Testis (tissue), 3 donors: ENCODE measurements around the gene IRAK4. TPM values are rescaled to one million over a fixed set of nuclear protein-coding genes. Genes with fewer than 3 reads are reported as not detected.

Source experiments
- DNase-seq: peaks from one replicate; pipeline ENCODE4 v3.0.0-alpha.2; 2019
- H3K27ac ChIP-seq, 2 donors: fragments of 200-600 bp; sonication (generic); one replicate each; pipeline ENCODE4 v1.5.1; 2019
- H3K27me3 ChIP-seq: fragments of 200-600 bp; sonication (generic); one replicate; pipeline ENCODE4 v1.5.1; 2019
- H3K36me3 ChIP-seq: fragments of 200-600 bp; sonication (generic); one replicate; pipeline ENCODE4 v1.5.1; 2017; ENCODE audit warnings: low read depth; ENCODE audit errors: missing control alignments
- H3K4me1 ChIP-seq: fragments of 200-600 bp; sonication (generic); one replicate; pipeline ENCODE4 v1.5.1; 2019
- H3K4me3 ChIP-seq, 2 donors: fragments of 200-600 bp; sonication (generic); one replicate each; pipeline ENCODE4 v1.5.1; 2017 to 2019
- H3K9me3 ChIP-seq: fragments of 200-600 bp; sonication (generic); one replicate; pipeline ENCODE4 v1.5.1; 2017
- POLR2A ChIP-seq: fragments of 450-650 bp; IDR thresholded peaks from one replicate; pipeline ENCODE4 v1.6.1; 2017; ENCODE audit warnings: antibody characterized with exemption, mild to moderate bottlenecking, moderate library complexity
- WGBS, 2 donors: methylation state at CpG; one replicate each; pipeline ENCODE4 v1.1.5; 2018; 5-methylcytosine and 5-hydroxymethylcytosine counted together
- intact Hi-C: fragments of 100-400 bp; cut with DNase I; formaldehyde crosslinking; loops from one replicate; pipeline ENCODE4 v1.15.1; 2023; ENCODE audit warnings: low total_unique reads
- polyA plus RNA-seq: library from polyadenylated mRNA; stranded (reverse); fragments of 350-450 nt; fragmentation: Illumina TruSeq; extraction: RNeasy Lipid Tissue Mini Kit (QIAGEN cat#74804); gene quantifications from one replicate; pipeline ENCODE4 v1.2.3, GENCODE V29; 2014; ENCODE audit warnings: low read depth, low replicate concordance; ENCODE audit not compliant: insufficient read depth
- total RNA-seq, 2 donors: library from RNA; depleted of rRNA; stranded (reverse); fragments of >200 nt; gene quantifications; one replicate each; pipeline ENCODE4 v1.2.3, GENCODE V29; 2016
- TF ChIP-seq, protein P1 (sequence below), 3 experiments: fragments of 450-650 bp in 2 of 3; fragments of 200-600 bp in 1 of 3; sonication (generic) in 1 of 3; IDR thresholded peaks; one replicate each; pipeline ENCODE4 v1.5.1; 2016 to 2019; ENCODE audit warnings: antibody characterized with exemption in 3 of 3, mild to moderate bottlenecking in 2 of 3, moderate library complexity in 1 of 3

The IRAK4 gene
- total and polyA plus RNA-seq, 3 donors from 2014 or later: 14.0 to 19.6 (median 16.4) TPM

DNA sequence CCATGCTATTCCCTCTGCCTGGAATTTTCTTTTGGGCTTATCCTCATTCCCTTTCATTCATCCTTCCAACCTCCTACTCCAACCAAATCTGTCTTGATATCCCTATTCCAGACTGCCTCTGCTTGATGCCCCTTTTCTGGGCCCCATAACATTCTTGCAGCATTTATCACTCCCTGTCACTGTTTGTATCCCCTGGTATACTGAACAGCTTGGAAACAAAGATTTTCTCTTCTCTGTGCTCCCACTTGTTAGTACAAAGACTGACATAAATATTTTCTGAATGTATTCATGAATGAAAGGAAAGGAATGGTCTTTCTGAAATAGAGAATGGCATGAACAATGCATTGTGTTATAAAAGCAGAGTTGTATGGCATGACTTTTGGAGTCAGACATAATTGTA lies 7.5 kb downstream of the IRAK4 start:
- no peaks in the 10 kb centered on the region for H3K4me1 ChIP-seq
- intact Hi-C loops: no loop called here
- H3K9me3 ChIP-seq: no peaks in the 10 kb centered on the region
- DNase-seq: no peak
- H3K27ac ChIP-seq: no peak overlapping the region
- TF ChIP-seq POLR2A: no peak
- TF ChIP-seq, protein P1, sequence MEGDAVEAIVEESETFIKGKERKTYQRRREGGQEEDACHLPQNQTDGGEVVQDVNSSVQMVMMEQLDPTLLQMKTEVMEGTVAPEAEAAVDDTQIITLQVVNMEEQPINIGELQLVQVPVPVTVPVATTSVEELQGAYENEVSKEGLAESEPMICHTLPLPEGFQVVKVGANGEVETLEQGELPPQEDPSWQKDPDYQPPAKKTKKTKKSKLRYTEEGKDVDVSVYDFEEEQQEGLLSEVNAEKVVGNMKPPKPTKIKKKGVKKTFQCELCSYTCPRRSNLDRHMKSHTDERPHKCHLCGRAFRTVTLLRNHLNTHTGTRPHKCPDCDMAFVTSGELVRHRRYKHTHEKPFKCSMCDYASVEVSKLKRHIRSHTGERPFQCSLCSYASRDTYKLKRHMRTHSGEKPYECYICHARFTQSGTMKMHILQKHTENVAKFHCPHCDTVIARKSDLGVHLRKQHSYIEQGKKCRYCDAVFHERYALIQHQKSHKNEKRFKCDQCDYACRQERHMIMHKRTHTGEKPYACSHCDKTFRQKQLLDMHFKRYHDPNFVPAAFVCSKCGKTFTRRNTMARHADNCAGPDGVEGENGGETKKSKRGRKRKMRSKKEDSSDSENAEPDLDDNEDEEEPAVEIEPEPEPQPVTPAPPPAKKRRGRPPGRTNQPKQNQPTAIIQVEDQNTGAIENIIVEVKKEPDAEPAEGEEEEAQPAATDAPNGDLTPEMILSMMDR (IDR thresholded peaks at IDR 0.05): no peak
- no peak overlapping the region for H3K4me3 ChIP-seq
- no peaks in the 10 kb centered on the region for H3K27me3 ChIP-seq
- H3K36me3 ChIP-seq: no peaks in the 10 kb centered on the region

DNA sequence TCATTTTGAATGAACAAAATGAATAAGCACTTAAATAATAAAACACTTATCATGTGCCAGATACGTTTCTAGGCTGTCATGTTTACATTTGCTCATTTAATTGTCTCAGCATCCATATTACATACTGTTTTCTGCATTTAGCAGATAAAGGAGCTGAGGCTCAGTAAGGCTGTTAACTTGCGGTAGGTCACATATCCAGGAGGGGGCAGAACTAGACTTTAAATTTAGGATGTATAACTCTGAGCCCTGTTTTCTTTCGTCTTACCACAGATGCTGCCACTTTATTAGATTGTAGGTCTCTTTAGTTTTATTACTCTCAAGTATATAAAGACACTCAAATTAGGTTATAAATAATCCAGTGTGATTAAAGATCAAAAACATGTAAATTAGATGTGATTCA lies 17.7 kb downstream of the IRAK4 start:
- TF ChIP-seq POLR2A: no peak
- TF ChIP-seq, protein P1 (IDR thresholded peaks at IDR 0.05): no peak
- intact Hi-C loops: no loop called here
- H3K27ac ChIP-seq: no peak overlapping the region
- no peaks in the 10 kb centered on the region for H3K36me3 ChIP-seq
- no peaks in the 10 kb centered on the region for H3K4me1 ChIP-seq
- WGBS, 2 donors: 49 to 51% methylated on average over 3 of the region's 3 CpGs
- no peak overlapping the region for H3K4me3 ChIP-seq
- no peaks in the 10 kb centered on the region for H3K9me3 ChIP-seq
- no peaks in the 10 kb centered on the region for H3K27me3 ChIP-seq
- DNase-seq: no peak

DNA sequence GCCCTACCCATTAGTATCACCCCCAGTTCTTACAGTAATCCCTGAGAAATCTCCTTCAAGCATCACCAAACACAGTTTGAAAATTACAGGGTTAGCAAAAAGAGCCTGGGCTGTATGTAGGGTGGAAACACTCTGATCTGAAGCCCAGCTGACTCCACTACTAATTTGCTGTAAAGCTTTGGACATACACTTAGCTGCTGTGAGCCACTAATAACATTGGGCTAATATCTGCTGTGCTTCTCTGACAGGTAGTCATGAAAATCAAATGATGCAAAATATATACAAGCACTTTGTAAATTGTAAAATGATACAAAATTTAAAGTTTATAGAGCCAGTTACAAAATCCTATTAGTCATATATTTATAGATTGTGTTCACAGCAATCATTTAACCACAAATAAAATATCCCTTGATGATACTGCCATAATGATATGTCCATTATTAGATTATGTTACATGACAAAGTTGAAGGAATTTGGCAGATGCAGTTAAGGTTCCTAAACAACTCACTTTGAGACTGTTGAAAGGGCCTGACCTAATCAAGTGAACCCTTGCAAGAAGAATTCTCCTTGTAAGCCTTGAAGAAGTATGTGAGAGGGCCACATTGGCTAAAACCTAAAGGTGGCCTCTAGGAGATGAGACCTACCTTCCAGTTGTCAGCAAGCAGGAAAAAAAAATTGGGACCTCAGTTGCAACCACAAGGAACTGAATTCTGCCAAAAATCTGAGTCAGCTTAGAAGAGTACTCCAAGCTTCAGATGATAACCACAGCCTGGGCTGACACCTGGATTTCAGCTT lies 28.3 kb downstream of the IRAK4 start:
- H3K9me3 ChIP-seq: no peaks in the 10 kb centered on the region
- intact Hi-C loops: no loop called here
- H3K4me3 ChIP-seq: no peak overlapping the region
- H3K27ac ChIP-seq: no peak overlapping the region
- no peak for TF ChIP-seq POLR2A
- TF ChIP-seq, protein P1 (IDR thresholded peaks at IDR 0.05): no peak
- H3K4me1 ChIP-seq: no peaks in the 10 kb centered on the region
- no peaks in the 10 kb centered on the region for H3K27me3 ChIP-seq
- no peaks in the 10 kb centered on the region for H3K36me3 ChIP-seq
- no peak for DNase-seq

DNA sequence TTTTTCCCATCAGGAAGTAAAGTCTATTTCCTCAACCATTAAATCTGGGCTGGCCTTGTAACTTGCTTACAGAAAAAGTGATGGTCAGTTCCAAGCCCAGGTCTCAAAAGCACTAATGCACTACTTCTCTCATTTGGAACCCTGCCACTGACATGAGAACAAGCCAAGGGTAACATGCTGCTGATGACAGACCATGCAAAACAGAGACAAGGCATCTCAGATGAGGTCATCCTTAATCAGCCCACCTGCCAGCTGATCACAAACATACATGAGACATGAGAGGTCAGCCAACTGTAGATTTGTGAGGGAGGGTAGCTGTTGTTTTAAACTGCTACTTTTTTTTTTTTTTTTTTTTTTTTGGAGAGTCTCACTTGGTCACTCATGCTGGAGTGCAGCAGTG lies 31.2 kb downstream of the IRAK4 start:
- DNase-seq: no peak
- no peaks in the 10 kb centered on the region for H3K36me3 ChIP-seq
- H3K4me1 ChIP-seq: no peaks in the 10 kb centered on the region
- no peak overlapping the region for H3K27ac ChIP-seq
- no peak overlapping the region for H3K4me3 ChIP-seq
- no peak for TF ChIP-seq POLR2A
- H3K9me3 ChIP-seq: no peaks in the 10 kb centered on the region
- H3K27me3 ChIP-seq: no peaks in the 10 kb centered on the region
- intact Hi-C loops: no loop called here

DNA sequence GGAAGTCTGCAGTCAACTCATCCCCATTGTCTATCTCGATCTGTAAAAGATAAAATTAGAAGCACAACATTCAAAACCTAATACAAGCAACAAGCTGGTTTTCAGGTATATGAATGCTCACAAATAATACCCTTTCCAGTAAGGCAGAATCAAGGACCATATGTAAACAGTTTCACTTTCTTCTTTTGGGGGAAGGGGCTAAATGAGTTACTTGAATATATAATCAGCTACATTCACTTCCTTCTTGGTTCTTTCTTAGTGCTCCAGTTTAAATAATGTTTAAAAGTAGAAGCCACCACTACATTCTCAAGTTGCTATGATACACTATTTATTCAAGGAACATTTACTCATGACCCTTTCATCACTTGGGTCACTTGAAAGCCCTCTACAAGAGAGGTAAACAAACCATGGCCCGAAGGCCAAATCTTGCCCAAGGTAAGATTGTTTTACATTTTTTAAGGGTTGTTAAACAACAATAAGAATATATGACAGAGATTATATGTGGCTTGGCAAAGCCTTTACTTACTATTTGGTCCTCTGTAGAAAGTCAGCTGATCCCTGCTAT lies 37.0 kb downstream of the IRAK4 start:
- no peak for DNase-seq
- intact Hi-C loops: no loop called here
- H3K9me3 ChIP-seq: no peaks in the 10 kb centered on the region
- H3K4me3 ChIP-seq: no peak overlapping the region
- no peak overlapping the region for H3K27ac ChIP-seq
- no peaks in the 10 kb centered on the region for H3K36me3 ChIP-seq
- no peaks in the 10 kb centered on the region for H3K4me1 ChIP-seq
- 82 to 83% methylated on average over 2 of the region's 2 CpGs for WGBS, 2 donors
- TF ChIP-seq POLR2A: no peak
- TF ChIP-seq, protein P1 (IDR thresholded peaks at IDR 0.05): no peak
- no peaks in the 10 kb centered on the region for H3K27me3 ChIP-seq
